SJCRH30 (cell line): ENCODE measurements around the gene FNTB. TPM values are rescaled to one million over a fixed set of nuclear protein-coding genes. Genes with fewer than 3 reads are reported as not detected.
A peak's percentile ranks its signal among the peaks of the same experiment; 100 is the strongest.
"Not testable (repeated sequence)": the region's sequence is repeated elsewhere in the genome, so short reads cannot be mapped to it uniquely, and the experiment has no call there.

Experiments used
- DNase-seq, 2 experiments: peaks; one replicate each; pipeline ENCODE4 v3.0.0-alpha.2; 2015 to 2020
- H3K27ac ChIP-seq: fragments of 250-450 bp; sonication (Bioruptor Pico); 2 replicates; pipeline ENCODE4 v1.5.1; 2020; ENCODE audit warnings: mild to moderate bottlenecking, moderate library complexity
- H3K27me3 ChIP-seq: fragments of 250-450 bp; sonication (Bioruptor Pico); 2 replicates; pipeline ENCODE4 v1.5.1; 2020; ENCODE audit warnings: mild to moderate bottlenecking, moderate library complexity
- H3K36me3 ChIP-seq: fragments of 250-450 bp; sonication (Bioruptor Pico); 2 replicates; pipeline ENCODE4 v1.5.1; 2020; ENCODE audit warnings: mild to moderate bottlenecking, moderate library complexity
- H3K4me1 ChIP-seq: fragments of 250-450 bp; sonication (Bioruptor Pico); 2 replicates; pipeline ENCODE4 v1.5.1; 2020; ENCODE audit warnings: mild to moderate bottlenecking, moderate library complexity
- H3K4me3 ChIP-seq: fragments of 250-450 bp; sonication (Bioruptor Pico); 2 replicates; pipeline ENCODE4 v1.5.1; 2020; ENCODE audit warnings: mild to moderate bottlenecking, moderate library complexity
- H3K9me3 ChIP-seq: fragments of 250-450 bp; sonication (Bioruptor Pico); replicated peaks from 2 replicates; pipeline ENCODE4 v1.5.1; 2020; ENCODE audit warnings: mild to moderate bottlenecking, moderate library complexity
- total RNA-seq: library from RNA; depleted of rRNA; stranded (reverse); fragments of >200 nt; shearing (Covaris generic); gene quantifications from 2 replicates; pipeline ENCODE4 v1.2.3, GENCODE V29; 2014

FNTB gene
- total RNA-seq, 1 experiment from 2014 or later: 14.4 TPM

DNA sequence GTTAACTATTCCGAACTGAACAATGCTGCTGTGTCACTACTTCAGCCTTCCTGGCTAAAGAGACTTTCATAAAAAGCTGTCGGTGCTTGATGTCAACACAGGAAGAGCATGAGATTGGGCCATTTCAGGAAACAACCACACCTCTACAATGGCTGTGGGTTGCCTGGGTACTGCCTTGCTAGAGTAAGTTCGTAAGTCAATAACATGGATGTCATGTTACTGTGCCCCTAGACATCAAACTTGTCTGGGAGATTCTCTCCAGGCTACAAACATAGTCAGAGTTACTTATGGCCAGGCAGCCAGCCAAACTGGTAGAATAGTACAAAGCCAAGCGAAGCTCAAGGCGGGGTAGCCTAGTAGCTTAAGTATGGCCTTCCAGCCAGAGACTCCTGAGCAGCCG, 92.5 kb downstream of the FNTB start:
- no peak for DNase-seq
- no peak overlapping the region for H3K27ac ChIP-seq
- H3K4me3 ChIP-seq: no peak overlapping the region
- H3K9me3 ChIP-seq: no peaks in the 10 kb centered on the region
- no peaks in the 10 kb centered on the region for H3K4me1 ChIP-seq
- H3K36me3 ChIP-seq: peaks cover 20% of the 10 kb centered on the region
- no peaks in the 10 kb centered on the region for H3K27me3 ChIP-seq

DNA sequence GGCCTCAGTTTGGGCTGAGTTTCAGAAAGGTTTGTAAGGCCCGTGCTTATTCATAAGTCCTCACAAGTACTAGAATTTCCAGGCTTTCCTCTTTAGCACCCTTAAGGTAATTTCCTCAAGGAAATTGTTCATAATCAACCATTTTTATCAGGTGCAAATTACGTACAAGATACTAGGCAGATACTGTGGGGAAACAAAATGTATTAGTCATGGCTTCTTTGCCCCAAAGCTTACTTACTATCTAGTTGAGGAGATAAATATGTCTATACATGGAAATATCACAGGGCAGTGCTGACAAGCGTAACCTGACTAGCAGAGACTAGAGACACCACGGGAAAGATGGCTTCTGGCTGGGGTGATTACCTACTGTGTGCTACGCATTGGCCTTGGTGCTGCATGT, 93.1 kb downstream of the FNTB start:
- Histone ChIP-seq H3K27me3 (no peaks in the 10 kb centered on the region), H3K27ac (no peak overlapping the region), H3K36me3 (peaks cover 21% of the 10 kb centered on the region), H3K9me3 (no peaks in the 10 kb centered on the region), H3K4me1 (no peaks in the 10 kb centered on the region), H3K4me3 (no peak overlapping the region)
- no peak for DNase-seq

DNA sequence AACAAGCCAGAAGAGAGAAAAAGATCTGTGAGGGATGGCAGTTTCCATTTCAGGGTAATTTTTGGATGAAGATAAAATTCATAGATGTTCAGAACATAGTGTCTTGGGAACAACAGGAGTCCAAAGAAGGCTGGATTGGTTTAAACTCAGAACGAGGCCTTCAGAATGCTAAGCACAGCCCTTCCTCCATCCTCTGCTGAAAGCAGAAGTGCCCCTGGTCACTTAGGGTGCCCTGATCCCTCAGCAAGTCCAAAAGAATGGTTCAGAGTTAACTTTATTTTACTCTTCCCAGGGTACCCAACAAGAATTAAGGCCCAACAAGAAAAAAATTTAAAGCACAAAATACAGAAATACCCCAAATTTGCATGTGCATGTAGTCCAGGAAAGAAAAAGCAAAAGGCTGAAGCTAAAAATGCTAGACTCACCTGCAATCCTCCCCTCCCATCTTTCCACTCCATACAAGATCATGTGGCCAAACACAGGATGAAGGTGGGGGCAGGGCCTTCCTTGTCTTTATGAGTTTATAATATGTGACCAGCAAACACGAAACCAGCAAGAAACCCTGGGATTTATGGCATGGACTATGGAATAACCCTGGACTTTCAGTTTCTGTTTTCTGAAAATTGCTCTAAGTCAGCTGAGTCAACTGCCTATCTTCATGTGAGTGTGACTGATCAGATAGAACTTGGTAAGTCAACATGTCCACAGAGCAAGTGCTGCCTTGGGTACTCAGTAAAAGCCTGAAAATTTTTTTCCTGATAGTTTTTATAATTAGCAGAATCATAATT, 94.5 kb downstream of the FNTB start:
- Histone ChIP-seq H3K9me3 (no peaks in the 10 kb centered on the region), H3K36me3 (peaks cover 28% of the 10 kb centered on the region), H3K27me3 (no peaks in the 10 kb centered on the region), H3K27ac (no peak overlapping the region), H3K4me1 (no peaks in the 10 kb centered on the region), H3K4me3 (no peak overlapping the region)
- DNase-seq: no peak

DNA sequence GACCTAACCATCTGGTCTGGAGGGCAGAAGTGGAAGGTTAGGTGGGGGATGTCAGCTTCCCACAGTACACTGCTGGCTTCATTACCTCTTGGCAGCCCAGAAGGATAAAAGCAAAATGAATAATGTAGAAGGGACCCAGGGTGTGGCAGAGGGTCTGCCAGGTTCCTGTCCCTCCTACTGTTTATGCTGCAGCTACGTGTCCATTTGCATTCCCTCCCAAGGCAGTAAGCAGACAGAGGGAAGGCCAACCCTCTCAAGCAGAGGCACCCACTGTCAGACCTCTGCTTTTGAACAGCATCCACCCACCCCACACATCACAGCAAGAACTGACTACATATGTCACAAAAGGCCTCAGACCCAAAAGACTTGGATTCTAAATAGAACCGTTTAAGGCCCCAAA, 96.2 kb downstream of the FNTB start:
- H3K27me3 ChIP-seq: no peaks in the 10 kb centered on the region
- H3K36me3 ChIP-seq: peaks cover 39% of the 10 kb centered on the region
- no peaks in the 10 kb centered on the region for H3K9me3 ChIP-seq
- no peaks in the 10 kb centered on the region for H3K4me1 ChIP-seq
- no peak overlapping the region for H3K4me3 ChIP-seq
- no peak for DNase-seq
- no peak overlapping the region for H3K27ac ChIP-seq

DNA sequence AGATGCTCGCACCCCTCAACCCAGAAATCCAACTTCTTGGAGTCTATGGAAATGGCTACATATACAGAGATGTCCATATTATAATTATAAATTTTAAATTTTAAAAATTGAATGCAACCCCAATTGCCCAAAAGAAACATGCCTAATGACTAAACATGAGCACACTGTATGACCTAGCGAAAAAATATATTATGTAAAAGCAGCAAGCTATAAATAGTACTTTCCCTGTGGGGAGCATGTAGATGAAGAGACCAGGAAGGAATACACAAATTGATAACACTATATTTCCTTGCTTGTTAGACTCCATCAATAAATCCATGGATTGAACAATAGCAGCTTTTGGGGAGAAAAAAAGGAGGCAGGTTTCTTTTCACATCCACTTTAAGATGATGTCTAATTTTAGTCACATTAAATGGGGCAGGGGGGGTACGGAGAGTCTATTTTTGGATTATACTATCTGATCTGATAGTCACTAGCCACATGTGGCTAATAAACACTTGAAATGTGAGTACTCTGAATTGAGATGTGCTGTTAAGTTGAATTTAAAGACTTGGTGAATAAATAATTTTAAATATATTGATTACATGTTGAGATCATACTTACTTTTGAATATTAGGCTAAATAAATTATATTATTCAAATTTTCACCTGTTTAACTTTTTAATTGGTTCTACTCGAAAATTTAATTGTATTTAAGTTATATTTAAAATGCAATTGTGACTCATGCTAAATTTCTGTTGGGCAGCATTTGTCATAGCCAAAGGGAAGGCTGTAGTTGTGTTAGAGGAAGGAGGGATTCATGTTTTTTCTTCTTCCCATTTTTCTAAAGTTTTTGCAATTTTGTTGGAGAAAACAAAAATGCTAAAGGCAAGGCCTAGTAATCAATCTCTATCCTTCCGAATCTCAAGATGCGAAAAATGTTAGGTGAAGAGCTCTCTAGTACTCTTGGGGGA, 98.1 kb downstream of the FNTB start:
- H3K27ac ChIP-seq: no peak overlapping the region
- H3K4me3 ChIP-seq: no peak overlapping the region
- no peaks in the 10 kb centered on the region for H3K4me1 ChIP-seq
- H3K36me3 ChIP-seq: peaks cover 51% of the 10 kb centered on the region
- H3K9me3 ChIP-seq: no peaks in the 10 kb centered on the region
- H3K27me3 ChIP-seq: no peaks in the 10 kb centered on the region
- DNase-seq: no peak

DNA sequence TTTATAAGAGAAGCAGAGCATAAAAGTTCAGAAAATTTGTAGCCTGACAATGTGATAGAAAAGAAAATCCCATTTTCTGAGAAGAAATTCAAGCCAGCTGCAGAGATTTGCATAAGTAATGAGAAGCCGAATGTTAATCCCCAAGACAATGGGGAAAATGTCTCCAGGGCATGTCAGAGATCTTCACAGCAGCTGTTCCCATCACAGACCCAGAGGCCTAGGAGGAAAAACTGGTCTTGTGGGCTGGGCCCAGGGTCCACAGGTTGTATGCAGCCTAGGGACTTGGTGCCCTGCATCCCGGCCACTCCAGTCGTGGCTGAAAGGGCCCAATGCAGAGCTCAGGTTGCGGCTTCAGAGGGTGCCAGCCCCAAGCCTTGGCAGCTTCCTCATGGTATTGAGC, 100.0 kb downstream of the FNTB start:
- H3K9me3 ChIP-seq, H3K27me3 ChIP-seq, H3K4me3 ChIP-seq, H3K4me1 ChIP-seq, H3K27ac ChIP-seq: not testable (repeated sequence)
- peak in 1 of 2 experiments; percentile 15 for DNase-seq
- H3K36me3 ChIP-seq: peaks cover 63% of the 10 kb centered on the region

DNA sequence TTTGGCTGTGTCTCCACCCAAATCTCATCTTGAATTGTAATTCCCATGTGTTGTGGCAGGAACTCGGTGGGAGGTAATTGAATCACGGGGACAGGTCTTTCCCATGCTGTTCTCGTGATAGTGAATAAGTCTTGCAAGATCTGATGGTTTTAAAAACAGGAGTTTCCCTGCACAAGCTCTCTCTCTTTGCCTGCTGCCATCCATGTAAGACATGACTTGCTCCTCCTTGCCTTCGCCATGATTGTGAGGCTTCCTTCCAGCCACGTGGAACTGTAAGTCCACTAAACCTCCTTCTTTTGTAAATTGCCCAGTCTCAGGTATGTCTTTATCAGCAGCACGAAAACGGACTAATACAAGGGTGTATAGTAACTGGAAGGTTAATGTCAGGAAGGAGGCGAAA, 101.1 kb downstream of the FNTB start:
- H3K27me3 ChIP-seq, H3K4me1 ChIP-seq, H3K4me3 ChIP-seq, H3K9me3 ChIP-seq, DNase-seq, H3K27ac ChIP-seq: not testable (repeated sequence)
- peaks cover 69% of the 10 kb centered on the region for H3K36me3 ChIP-seq

DNA sequence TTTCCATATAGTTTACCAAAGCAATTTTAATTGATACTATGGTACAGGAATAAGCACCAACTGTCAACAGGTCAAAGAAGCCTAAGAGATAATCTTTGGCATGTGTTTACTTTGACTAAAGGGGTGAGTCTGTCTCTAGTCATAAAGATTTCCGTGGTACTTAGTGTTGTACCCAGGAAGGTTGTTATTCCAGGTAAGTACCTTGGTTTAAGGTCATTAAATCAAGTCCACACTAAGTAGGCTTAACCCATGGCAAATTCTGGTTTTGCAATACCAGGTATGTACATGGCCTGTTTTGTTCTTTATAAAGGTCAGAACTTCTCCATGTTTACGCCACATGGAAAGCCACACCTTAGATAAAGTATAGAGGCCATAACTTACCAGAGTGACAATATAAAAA, 105.7 kb downstream of the FNTB start:
- Histone ChIP-seq H3K9me3 (no peaks in the 10 kb centered on the region), H3K36me3 (peaks cover 53% of the 10 kb centered on the region), H3K4me3 (no peak overlapping the region), H3K27ac (no peak overlapping the region), H3K27me3 (no peaks in the 10 kb centered on the region), H3K4me1 (no peaks in the 10 kb centered on the region)
- no peak for DNase-seq

DNA sequence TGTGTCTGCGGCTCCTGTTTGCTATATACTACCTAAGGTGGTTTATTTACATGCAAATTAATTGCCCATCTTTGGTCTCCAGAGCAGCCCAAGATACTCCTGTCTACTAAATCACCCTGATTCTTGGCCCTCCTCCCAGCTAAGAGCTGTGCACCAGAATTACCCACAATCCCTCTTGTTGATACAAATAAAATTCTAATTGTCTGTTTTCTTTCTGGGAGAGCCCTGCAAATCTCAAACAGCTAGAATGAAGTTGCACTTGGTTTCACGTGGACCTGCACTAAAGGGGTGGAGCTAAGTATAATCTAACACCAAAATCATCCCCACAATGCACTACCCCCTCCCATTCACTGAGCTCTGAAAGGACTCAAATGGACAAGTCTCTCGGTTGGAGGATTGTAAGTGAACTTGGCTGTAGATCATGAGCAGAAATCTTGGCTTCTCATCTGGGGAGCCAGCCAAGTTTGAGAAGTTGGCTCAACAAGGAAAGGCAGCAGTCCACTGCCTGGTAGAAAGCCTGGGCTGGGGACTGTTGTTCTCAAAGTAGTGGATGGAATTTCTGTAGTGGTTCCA, 109.0 kb downstream of the FNTB start:
- DNase-seq: no peak
- H3K4me3 ChIP-seq: no peak overlapping the region
- no peaks in the 10 kb centered on the region for H3K9me3 ChIP-seq
- H3K27me3 ChIP-seq: no peaks in the 10 kb centered on the region
- H3K27ac ChIP-seq: no peak overlapping the region
- H3K4me1 ChIP-seq: no peaks in the 10 kb centered on the region
- H3K36me3 ChIP-seq: peaks cover 23% of the 10 kb centered on the region

DNA sequence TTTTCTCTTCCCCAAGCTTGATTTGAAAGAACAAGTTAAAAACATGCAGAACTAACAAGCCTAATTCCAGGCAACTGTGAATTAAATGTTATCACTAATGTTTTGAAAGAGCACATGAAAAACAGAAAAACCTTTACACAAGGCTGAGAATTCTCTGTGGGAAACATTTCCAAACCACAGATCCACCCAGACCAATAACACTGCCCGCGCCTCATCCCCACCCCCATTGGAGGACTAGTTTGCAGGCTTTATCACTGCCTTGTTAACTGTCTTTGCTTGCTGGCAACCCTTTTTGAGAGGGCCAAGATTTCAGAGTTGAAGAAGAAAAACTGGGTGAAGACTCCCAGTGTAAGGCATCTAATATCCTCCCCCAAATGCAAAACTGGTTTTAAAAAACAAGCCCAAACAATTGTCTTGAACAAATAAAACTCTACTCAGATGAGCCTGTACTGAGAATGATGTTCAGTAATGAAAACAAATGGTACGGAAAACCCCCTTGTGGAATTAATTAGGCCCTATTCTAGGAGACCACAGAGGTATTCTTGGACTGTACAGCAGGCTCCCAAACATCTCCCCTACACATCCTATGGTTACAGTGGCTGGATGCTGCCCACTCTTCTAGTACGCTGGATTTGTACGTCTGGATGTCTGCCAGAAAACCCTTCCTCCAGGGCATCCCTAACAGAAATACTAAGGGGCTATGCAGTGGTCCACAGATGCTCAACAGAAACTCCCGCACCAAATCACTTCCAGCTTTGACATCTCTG, 109.8 kb downstream of the FNTB start:
- peaks cover 19% of the 10 kb centered on the region for H3K36me3 ChIP-seq
- no peak overlapping the region for H3K4me3 ChIP-seq
- H3K27ac ChIP-seq: no peak overlapping the region

DNA sequence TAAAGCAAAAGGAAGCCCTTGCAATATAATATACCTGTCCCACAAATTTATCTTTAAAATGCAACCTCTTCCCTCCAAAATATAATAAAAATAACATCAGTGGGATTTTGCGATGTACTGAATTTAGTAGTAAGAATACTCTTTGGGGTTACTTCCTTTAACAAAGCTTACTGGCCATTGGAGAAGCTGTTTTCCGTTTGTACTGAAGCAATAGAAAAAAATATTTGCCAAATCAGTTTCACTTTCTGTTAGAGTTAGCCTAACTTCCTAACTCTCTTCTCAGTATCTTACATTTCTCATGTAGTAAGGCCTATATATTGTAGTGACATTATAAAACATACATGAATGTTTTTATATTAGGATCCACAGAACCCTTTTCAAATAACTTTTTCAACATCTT, 111.9 kb downstream of the FNTB start:
- Histone ChIP-seq H3K27me3 (no peaks in the 10 kb centered on the region), H3K9me3 (no peaks in the 10 kb centered on the region), H3K27ac (no peak overlapping the region), H3K4me1 (no peaks in the 10 kb centered on the region), H3K4me3 (no peak overlapping the region), H3K36me3 (peaks cover 1% of the 10 kb centered on the region; the same call in 1 of the 2 replicates)
- no peak for DNase-seq

More for the DNA sequence above, 109.8 kb downstream of the FNTB start:
- DNase-seq: no peak
- no peaks in the 10 kb centered on the region for H3K27me3 ChIP-seq
- H3K9me3 ChIP-seq: no peaks in the 10 kb centered on the region
- no peaks in the 10 kb centered on the region for H3K4me1 ChIP-seq

DNA sequence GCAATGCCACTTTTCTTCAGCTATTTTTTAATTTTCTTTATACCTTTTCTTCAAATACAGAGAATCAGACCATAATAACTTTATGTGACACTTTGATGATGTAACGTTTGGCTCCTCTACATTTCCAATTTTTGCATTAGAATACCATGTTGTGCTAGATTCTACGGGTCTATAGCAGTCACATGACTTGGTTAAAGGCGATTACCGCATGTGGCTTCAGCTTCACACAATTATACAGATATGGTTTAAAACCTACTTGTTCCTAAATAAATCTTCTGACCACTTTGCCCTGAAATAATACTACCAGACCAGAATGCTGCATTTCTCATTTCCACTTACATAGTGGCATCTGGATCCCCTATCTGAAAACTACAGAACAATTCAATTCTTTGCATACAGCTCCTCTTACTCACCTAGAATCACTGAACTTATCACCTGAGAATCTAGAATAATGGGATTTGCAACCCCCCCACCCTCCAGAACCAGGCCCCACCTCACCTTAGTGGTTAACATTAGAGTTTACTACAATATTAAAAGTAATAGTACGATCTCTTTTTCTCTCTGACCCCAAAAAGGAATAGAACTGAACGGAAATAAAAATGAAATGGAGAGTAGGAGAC, 114.3 kb downstream of the FNTB start:
- Histone ChIP-seq H3K36me3 (no peaks in the 10 kb centered on the region; the same call in 1 of the 2 replicates), H3K4me3 (peak overlapping the region; percentile 99), H3K4me1 (no peaks in the 10 kb centered on the region), H3K27me3 (no peaks in the 10 kb centered on the region), H3K27ac (no peak overlapping the region), H3K9me3 (no peaks in the 10 kb centered on the region)
- DNase-seq: no peak

DNA sequence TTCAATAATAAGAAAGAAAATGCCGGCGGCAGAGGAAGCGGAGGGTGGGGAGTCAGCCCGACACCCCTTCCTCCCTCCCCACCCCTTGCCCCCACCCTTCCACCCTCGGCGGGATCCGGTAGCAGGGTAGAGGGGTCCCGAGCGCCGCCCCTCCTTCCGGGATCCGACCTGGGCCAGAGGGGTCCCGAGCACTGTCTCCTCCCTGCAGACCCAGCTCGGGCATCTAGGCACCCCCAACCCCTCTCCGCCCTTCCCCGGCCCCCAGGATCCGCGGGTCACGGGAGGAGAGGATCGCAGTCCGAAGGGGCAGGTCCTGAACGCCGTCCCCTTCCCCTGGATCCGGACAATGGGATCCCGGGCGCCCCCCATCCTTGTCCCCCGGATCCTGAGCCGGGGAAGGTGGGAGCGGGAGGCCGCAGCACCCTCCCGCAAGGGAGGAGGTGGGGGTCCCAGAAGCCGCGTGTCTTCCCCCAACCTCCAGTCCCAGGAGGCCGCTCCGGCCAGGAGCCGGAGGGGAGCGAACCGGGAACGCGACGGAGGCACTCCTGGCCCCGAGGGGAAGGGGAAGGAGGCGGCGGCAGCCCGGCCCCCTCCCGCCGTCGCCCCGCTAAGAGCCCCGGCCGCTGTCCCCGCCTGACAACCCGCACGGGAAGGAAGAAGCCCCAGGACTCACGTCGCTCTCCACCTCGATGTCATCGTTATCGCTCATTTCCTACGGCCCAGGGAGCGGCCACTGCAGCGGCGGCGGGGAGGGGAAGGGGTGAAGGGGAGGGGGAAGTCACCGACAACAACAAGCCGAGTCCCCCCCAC, 115.1 kb downstream of the FNTB start:
- Histone ChIP-seq H3K27me3 (no peaks in the 10 kb centered on the region), H3K4me1 (no peaks in the 10 kb centered on the region), H3K27ac (peak overlapping the region; percentile 41), H3K4me3 (peak overlapping the region; percentile 99), H3K9me3 (no peaks in the 10 kb centered on the region), H3K36me3 (no peaks in the 10 kb centered on the region; the same call in 1 of the 2 replicates)
- DNase-seq: peak; percentile 11 to 21
